ENCODE measurements around the gene ECI1. TPM values are rescaled to one million over a fixed set of nuclear protein-coding genes. Genes with fewer than 3 reads are reported as not detected.
"Not testable (repeated sequence)": the region's sequence is repeated elsewhere in the genome, so short reads cannot be mapped to it uniquely, and the experiment has no call there.

Gene ECI1
- total RNA-seq, 2 donors from 2014 or later, result 48.5 to 87.0 TPM

GRCh38 chr16:2267913-2268666 is 16.7 kb upstream of the ECI1 start, which contains the start of gene RNPS1:
RNPS1 (minus strand) TSS chr16:2268126; CDS start chr16:2264643, 3,483 bp downstream.
- no peaks in the 10 kb centered on the region for H3K9me3 ChIP-seq
- peaks cover 7% of the 10 kb centered on the region for H3K4me1 ChIP-seq (replicated peaks)
- intact Hi-C loops (cut with DNase I), result loop anchor here (5.0 kb wide), 1 partner anchor 234 kb away; no protein-coding TSS in a partner anchor
- WGBS, result under 1% methylated on average over 75 of the region's 88 CpGs
- TF ChIP-seq POLR2AphosphoS5 (IDR thresholded peaks at IDR 0.05) (peak; percentile 97), POLR2A (IDR thresholded peaks at IDR 0.05) (peak; percentile 91)
- TF ChIP-seq, protein P1, sequence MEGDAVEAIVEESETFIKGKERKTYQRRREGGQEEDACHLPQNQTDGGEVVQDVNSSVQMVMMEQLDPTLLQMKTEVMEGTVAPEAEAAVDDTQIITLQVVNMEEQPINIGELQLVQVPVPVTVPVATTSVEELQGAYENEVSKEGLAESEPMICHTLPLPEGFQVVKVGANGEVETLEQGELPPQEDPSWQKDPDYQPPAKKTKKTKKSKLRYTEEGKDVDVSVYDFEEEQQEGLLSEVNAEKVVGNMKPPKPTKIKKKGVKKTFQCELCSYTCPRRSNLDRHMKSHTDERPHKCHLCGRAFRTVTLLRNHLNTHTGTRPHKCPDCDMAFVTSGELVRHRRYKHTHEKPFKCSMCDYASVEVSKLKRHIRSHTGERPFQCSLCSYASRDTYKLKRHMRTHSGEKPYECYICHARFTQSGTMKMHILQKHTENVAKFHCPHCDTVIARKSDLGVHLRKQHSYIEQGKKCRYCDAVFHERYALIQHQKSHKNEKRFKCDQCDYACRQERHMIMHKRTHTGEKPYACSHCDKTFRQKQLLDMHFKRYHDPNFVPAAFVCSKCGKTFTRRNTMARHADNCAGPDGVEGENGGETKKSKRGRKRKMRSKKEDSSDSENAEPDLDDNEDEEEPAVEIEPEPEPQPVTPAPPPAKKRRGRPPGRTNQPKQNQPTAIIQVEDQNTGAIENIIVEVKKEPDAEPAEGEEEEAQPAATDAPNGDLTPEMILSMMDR (IDR thresholded peaks at IDR 0.05), result peak in 2 of 4 experiments; percentile 30 to 35
- H3K36me3 ChIP-seq, result no peaks in the 10 kb centered on the region
- H3K27ac ChIP-seq, result peak within 1 kb of the TSS; percentile 95 to 97
- peak within 1 kb of the TSS; percentile 56 to 68 for H3K4me3 ChIP-seq
- DNase-seq (ENCODE audit: low spot score), result peak; percentile 94
- H3K27me3 ChIP-seq (replicated peaks; ENCODE audit: insufficient read depth), result no peaks in the 10 kb centered on the region

DNA sequence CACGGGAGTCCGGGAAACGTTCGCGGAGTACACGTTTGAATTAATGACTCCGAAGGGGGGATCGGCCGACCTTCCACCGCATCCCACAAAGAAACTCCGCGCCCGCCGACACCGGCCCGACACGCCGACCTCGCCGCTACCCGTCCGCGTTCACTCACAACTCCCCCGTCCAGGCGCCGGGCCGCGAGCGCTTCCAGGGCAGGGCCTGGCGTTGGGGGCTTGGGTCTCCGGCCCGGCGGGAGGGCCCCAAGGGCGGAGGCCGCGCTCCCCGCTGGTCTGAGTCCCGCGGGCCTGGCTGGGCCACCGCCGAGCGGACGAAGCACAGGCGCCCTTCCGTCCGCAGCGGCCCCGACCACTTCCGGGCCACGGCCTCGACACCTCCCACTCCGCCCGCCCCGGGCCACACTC is 16.1 kb upstream of the ECI1 start:
- peak overlapping the region; percentile 56 to 68 for H3K4me3 ChIP-seq
- H3K36me3 ChIP-seq; H3K27me3 ChIP-seq (replicated peaks; ENCODE audit: insufficient read depth); DNase-seq (ENCODE audit: low spot score); H3K4me1 ChIP-seq (replicated peaks); H3K9me3 ChIP-seq: not testable (repeated sequence)
- H3K27ac ChIP-seq, result peak overlapping the region; percentile 95 to 97
- under 1% methylated on average over 52 of the region's 54 CpGs for WGBS
- intact Hi-C loops (cut with DNase I), result loop anchor here (5.0 kb wide), 1 partner anchor 235 kb away; no protein-coding TSS in a partner anchor

- intact Hi-C loops (cut with DNase I), result loop anchor here (5.0 kb wide), 1 partner anchor 235 kb away; no protein-coding TSS in a partner anchor
- not testable (repeated sequence) for H3K4me1 ChIP-seq (replicated peaks); H3K36me3 ChIP-seq; H3K9me3 ChIP-seq; DNase-seq (ENCODE audit: low spot score); H3K27me3 ChIP-seq (replicated peaks; ENCODE audit: insufficient read depth)
- peak overlapping the region in 1 of 2 donors; percentile 97 for H3K27ac ChIP-seq
- peak overlapping the region; percentile 56 to 68 for H3K4me3 ChIP-seq
- 4% methylated on average over 12 of the region's 12 CpGs for WGBS
These were observed 15.5 kb upstream of the ECI1 start for GRCh38 chr16:2266887-2267286.

GRCh38 chr16:2263026-2263425 is 11.6 kb upstream of the ECI1 start:
- H3K9me3 ChIP-seq; DNase-seq (ENCODE audit: low spot score); H3K36me3 ChIP-seq; H3K4me3 ChIP-seq; intact Hi-C loops (cut with DNase I); H3K27me3 ChIP-seq (replicated peaks; ENCODE audit: insufficient read depth); H3K4me1 ChIP-seq (replicated peaks): not testable (repeated sequence)
- WGBS, result 83% methylated on average over 12 of the region's 14 CpGs
- peak overlapping the region in 1 of 2 donors; percentile 35 for H3K27ac ChIP-seq

- Histone ChIP-seq H3K27me3 (replicated peaks; ENCODE audit: insufficient read depth) (no peaks in the 10 kb centered on the region), H3K36me3 (peaks cover 9 to 13% of the 10 kb centered on the region in 2 donors), H3K9me3 (no peaks in the 10 kb centered on the region), H3K4me1 (replicated peaks) (peaks cover 3% of the 10 kb centered on the region), H3K27ac (peak overlapping the region in 1 of 2 donors; percentile 55), H3K4me3 (no peak overlapping the region)
- no peak for DNase-seq (ENCODE audit: low spot score)
- peak; percentile 50 for TF ChIP-seq POLR2AphosphoS5 (IDR thresholded peaks at IDR 0.05)
- TF ChIP-seq, protein P1 (IDR thresholded peaks at IDR 0.05), result no peak
- intact Hi-C loops (cut with DNase I), result no loop called here
- WGBS, result 63% methylated on average over 8 of the region's 8 CpGs
These were observed 8.9 kb upstream of the ECI1 start for GRCh38 chr16:2260250-2260649.

DNA sequence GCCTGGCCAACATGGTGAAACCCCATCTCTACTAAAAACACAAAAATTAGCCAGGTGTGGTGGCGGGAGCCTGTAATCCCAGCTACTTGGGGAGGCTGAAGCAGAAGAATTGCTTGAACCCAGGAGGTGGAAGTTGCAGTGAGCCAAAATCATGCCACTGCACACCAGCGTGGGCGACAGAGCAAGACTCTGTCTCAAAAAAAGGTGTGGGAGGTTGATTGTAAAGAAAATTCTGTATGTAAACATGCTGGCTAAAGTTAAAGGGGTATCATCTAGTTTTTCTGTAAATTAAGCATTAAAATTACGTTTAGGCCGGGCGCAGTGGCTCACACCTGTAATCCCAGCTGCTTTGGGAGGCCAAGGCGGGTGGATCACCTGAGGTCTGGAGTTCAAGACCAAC is 7.1 kb upstream of the ECI1 start:
- 92% methylated on average over 7 of the region's 7 CpGs for WGBS
- H3K36me3 ChIP-seq, result peaks cover 15 to 22% of the 10 kb centered on the region in 2 donors
- not testable (repeated sequence) for H3K4me1 ChIP-seq (replicated peaks); H3K4me3 ChIP-seq; H3K27me3 ChIP-seq (replicated peaks; ENCODE audit: insufficient read depth); DNase-seq (ENCODE audit: low spot score); H3K9me3 ChIP-seq
- intact Hi-C loops (cut with DNase I), result loop anchor here (10.0 kb wide), 1 partner anchor 54 kb away; the partner anchor contains the start of gene MLST8
- H3K27ac ChIP-seq, result peak overlapping the region in 1 of 2 donors; percentile 12

GRCh38 chr16:2257726-2258125 is 6.3 kb upstream of the ECI1 start:
- Histone ChIP-seq H3K9me3 (no peaks in the 10 kb centered on the region), H3K4me1 (replicated peaks) (no peaks in the 10 kb centered on the region), H3K4me3 (no peak overlapping the region), H3K27me3 (replicated peaks; ENCODE audit: insufficient read depth) (no peaks in the 10 kb centered on the region), H3K27ac (no peak overlapping the region), H3K36me3 (peaks cover 15 to 20% of the 10 kb centered on the region in 2 donors)
- 86% methylated on average over 6 of the region's 6 CpGs for WGBS
- DNase-seq (ENCODE audit: low spot score), result no peak
- intact Hi-C loops (cut with DNase I), result loop anchor here (10.0 kb wide), 1 partner anchor 53 kb away; the partner anchor contains the start of gene MLST8
- TF ChIP-seq POLR2A (IDR thresholded peaks at IDR 0.05) (no peak), POLR2AphosphoS5 (IDR thresholded peaks at IDR 0.05) (no peak)
- TF ChIP-seq, protein P1 (IDR thresholded peaks at IDR 0.05), result no peak
